Hematopoietic multipotent progenitor cell treated with erythropoietin and hydrocortisone succinate and interleukin-3 and kit ligand, for 15 days (in vitro differentiated cells): ENCODE results near the gene RHBDD1.

Experiments
- DNase-seq: peaks from one replicate; pipeline ENCODE4 v3.0.0-alpha.2; 2015; ENCODE audit warnings: low spot score

Gene RHBDD1

DNA sequence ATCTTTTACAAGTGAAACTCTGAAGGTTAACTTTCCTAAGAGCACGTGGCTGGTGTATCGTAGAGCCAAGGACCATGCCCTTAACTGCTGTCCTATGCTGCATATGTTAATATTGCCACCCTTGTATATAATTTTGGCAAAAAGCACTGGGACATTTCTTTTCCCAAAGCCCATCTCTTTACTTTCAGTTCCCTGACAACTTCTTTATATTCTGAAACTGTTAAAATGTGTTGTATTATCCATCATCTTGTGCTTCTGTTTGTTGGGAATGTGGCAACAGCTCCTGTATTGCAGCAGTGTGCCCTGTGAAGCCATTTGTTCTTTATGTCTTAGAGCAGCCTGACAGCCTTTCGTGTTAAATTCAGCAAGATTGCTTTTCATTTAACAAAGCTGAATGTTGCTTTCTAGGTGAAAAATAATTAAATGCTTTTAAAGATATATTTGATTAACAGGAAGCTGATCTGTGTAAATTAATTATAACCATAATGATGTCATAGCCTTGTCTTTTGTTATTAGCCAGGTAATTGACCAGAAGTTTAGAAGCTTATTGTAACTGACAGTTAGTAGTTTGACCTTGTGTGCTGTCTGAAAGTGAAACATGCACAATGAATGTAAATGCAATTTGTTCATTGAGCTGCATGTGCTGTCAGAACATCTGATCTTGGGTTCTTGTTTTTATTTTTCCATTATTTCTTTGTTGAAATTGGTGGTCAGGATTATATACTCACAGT lies 9.7 kb downstream of the RHBDD1 start:
- DNase-seq = no peak

DNA sequence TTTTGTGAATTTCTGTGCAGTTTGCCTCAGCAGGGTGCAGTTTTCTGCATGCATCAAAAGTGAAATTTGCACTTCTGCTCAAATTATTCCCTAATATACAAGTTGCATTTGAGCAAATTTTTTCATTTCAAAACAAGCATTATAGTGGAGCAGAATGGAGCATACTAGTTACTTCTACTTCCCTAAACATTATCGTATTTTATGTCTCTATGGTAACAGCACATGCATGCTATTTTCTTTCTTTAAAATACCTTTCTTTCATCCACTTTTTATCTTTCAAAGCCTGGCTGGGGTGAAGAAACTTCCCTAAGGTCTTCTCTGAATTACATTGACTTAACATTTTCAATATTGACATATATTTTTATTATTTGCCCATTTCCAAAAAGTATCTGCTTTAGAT lies 11.2 kb downstream of the RHBDD1 start:
- no peak for DNase-seq

DNA sequence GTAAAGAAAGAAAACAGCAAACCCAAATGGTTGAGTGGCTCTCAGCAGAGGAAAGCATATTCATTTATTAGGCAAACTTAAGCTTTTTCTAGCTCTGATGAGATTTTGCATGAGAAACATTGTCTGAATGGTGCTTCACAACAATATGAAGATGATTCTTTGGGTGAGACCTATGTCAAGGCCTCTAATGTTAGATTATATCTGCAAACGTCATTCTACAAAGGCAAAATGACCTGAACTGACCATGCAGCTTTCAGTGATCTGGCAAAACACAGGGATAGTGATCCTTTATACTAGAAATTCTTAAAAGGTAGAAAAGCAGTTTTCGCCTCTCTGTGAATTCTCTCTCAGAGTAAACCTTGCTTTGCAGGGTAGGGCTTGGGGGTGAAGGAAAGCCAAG lies 11.7 kb downstream of the RHBDD1 start:
- DNase-seq = no peak

DNA sequence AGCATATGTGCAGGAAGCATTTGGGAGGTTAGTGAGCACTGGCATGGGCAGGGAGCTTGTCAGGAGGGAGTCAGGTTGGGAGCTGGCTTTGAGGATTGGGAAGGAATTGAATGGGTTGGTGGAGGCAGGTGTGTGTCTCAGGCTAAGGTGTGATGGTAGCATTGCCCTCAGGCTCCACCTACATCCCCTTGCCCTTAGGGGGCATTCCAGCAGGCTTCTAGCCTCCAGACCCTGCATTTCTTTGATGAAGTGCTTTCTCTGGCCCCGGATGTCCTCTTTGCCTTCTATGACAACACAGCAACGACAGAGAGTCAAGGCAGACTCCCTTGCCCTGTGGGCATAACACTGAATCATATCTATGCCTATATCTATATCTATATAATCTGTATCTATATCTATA lies 13.5 kb downstream of the RHBDD1 start:
- no peak for DNase-seq

DNA sequence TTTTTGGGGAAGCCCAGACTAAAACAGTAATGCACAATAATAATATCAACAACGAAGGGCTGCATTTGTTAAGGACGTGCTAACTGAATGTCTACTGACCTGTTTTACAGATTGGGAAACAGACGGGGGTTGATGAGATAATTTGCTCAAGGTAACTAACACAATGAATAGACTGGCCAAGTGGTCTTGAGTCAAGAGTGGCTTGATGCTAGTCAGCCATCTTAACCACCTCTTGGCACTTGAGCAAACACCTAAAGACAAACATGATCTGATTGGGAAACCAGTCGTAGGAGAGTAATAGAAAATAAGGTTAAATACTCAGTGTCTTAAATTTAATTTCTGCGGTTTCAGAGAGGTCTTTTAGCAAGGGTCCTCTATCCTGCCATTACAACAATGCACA lies 14.2 kb downstream of the RHBDD1 start:
- DNase-seq = no peak

DNA sequence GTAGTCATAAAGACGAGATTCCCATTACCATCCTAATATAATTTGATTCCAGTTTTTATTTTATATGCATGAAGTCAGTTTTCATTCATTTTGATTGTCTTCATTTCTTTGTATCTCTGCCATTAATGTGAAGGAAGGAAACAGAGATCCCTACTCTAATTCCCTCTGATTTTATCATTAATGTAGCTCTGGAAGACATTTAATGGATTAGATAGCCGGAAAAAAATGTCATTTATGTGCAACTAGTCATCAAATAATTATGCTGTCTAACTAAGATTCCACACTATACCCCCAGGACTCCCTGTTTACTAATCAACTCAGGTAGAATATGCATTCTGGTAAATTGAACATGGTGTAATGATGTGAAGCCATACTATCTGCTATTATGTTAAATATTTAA lies 19.9 kb downstream of the RHBDD1 start:
- DNase-seq = no peak

DNA sequence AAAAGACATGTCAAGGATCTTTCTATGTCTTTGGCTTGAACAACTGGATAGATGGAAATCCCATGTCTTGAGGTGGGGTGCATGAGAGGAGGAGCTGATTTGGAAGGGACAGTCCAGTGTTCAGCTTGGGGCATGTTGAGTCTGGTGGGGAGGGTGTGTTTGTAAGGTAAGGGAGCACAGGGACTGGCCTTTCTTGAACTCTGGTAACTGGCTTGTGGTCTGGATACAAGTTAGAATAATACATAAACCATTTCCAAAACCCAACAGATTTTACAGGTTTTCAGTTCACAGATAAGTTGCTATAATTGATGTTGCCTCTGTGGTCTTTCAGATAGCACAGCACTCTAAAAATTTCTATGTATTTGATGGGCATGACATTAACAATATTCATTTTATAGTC lies 24.2 kb downstream of the RHBDD1 start:
- DNase-seq = no peak

DNA sequence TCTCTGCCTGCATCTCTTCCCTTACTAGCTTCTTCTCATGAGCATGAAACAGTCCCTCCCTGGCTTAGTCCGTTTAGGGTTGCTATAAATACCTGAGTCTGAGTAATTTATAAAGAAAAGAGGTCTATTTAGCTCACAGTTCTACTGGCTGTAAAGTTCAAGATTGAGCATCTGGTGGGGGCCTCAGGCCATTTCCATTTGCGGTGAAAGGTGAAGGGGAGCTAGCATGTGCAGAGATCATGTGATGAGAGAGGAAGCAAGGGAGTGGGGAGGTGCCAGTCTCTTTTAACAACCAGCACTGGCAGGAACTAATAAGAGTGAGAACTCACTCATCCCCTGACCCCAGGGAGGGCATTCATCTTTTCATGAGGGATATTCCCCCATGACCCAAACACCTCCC lies 26.8 kb downstream of the RHBDD1 start:
- DNase-seq = no peak

DNA sequence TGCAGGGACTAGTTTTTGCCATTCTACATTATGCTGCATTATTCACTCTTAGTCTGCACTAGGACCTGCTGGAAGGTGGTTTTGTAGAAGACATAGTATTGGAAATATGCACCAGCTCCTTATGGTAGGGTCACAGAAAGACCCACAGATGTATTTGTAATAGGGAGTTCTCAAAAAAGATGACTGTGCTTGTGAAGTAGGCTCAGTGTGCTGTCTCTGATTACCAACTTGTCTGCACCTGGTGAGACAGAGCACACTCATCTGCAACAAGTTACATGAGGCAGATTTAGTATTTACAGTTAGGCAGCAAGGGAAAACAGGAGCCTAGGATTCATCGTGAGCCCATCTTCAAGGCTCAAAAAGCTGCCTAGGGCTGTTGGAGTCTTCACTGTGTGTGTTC lies 29.4 kb downstream of the RHBDD1 start:
- no peak for DNase-seq

DNA sequence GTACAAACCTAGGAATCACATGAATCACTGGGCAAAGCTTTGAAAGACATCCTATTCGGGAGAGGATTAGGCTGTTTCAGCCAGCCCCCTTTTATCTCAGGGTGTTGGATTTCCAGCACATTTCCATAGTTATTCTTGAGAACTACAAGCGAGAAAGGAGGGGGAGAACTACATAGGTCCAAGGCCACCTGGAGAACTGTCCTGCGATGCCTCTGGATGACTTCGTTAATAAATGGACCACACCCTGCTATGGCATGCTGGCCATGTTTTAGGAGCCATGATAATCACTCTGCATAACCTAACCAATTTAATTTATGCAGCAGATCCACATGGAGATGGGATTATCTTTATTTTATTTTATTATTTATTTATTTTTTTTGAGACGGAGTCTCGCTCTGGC lies 29.9 kb downstream of the RHBDD1 start:
- no peak for DNase-seq

DNA sequence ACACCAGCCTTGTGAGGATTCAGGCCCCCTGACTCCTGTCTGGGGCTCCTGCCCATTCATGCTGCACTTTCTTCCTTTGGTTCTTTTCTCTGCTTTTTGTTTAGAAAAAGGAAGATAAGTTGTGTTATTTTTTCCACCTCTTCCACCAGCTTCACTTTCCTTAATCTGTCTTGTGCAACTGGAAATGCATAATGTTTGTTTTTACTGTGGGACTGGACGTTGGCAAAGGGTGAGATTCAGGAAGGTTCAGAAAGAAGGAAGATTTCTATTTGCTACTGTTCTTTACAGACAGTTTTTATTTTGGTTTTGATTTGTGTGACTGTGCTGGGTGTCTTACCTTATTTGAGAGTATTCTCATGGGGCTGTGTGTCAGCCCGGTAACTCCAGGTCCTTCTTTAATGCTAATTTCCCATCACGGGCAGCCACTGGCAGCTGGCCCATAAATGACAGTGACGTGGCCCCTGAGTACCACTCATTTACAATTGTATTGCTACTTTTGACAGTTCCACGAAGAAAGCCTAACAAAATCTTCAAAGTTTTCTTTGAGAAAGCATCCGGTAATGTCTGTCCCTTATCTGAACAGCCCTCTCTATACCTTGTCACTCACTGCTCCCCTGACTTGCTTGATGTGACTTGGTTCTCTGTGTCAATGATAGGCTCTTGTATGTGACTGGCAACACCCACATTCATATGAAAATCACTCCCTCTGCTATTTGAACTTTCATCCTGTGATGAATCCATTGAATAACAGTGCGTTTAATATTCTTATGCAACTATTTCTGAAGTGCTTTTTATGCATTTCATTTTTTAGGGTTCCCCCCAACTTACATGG lies 32.7 kb downstream of the RHBDD1 start:
- no peak for DNase-seq

DNA sequence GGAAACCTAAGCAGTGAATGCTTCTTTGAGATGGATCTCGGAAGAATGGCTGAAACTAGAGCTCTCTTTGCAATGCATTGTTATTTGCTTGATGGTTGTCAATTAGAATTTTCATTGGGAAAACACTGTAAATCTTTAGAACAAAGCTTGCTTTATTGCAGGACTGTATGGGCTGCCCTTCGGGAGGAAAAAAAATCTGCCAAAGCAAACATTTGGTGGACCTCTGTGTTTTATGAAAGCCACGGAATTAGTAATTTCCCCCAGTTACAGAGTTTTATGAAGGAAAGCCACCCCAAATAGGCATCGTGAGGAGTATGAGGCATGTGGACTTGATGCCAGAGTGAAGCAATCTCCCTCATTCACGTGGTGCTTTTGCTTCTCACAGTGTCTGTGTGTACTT lies 33.5 kb downstream of the RHBDD1 start:
- no peak for DNase-seq

DNA sequence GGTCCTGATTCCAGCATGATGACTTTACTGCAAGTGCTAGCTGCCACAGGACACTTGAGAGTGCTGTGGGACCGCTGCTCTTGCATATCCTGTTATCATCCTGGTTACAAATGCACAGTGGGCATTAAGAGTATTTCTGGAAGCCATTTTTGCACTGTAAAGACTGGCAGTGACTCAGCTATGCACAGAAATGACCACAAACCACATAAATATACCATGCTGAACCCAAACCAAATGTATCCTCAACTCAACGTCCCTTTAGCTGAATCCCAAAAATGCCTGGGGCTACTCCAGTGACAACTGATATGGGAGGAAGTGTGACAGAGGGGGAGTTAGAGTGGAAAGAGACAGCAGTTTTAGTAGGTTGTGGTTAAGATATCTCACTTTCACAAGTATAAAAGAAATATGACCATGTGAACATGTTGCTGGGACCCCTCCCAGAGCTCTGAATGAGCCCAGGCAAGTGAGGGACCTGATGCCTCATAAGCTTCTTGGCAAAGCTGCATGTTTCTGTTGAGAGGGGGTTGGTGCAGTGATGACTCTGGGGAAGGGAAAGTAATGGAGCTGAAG lies 37.3 kb downstream of the RHBDD1 start:
- no peak for DNase-seq

DNA sequence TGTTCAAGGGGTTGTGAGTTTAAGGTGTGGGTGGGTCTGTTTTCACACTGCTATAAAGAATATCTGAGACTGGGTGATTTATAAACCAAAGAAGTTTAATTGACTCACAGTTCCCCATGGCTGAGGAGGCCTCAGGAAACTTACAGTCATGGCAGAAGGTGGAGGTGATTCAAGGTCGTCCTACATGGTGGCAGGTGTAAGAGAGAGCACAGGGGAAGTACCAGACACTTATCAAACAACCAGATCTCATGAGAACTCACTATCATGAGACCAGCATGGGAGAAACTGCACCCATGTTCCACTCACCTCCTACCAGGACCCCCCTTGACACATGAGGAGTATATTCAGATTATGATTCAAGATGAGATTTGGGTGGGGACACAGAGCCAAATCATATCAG lies 38.0 kb downstream of the RHBDD1 start:
- DNase-seq = no peak

DNA sequence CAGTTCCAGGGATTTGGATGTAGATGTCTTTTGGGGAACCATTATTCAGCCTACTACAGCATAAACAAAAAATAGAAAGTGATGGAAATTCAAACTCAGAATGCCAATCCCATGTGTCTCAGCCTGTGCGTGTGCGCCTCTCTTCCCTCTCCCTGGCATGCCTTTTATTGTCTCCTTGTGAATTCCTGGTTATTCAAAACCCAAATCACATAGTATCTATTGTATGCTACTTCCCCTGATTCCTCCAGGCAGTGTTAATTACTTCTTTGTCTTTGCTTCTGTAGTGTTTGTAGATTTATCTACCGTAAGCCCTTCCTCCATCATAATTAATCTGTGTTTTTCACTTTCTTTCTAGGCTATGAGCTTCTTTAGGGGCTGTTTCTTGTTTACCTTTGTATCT lies 38.9 kb downstream of the RHBDD1 start:
- no peak for DNase-seq

DNA sequence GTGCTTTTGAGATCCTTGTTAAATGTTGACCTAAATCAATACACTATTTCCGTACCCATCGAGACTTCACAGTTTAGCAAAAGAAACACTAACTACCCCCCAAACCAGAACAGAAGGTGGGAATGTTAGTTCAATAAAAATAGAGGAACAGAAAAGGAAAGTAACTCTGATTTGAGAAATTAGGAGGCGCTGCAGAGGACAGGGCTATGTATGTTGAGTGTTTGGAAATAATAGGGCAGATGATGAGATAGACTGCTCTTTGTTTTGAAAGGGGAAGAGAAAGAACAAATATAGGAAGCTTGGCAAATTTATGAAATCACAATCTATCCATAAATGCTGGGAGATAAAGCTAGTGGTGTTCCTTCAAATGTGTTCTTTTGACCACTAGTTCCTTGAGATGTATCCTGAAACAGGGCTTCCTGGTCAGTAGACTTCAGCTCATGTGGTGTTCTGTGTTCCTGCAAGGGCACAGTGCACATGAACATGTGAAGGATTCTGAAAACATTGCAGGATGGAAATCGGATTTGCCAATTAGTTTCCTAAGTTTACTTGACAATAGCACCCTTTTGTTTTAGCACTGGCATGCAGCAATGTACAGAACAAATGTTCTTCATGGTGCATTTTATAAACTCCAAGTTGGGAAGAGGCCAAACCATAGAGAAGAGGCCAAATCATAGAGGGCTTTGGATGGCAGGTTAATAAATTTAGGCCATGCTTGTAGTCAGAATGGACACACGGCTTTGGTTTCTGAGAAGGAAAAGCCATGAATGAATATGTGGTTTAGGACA lies 39.8 kb downstream of the RHBDD1 start:
- DNase-seq = no peak

DNA sequence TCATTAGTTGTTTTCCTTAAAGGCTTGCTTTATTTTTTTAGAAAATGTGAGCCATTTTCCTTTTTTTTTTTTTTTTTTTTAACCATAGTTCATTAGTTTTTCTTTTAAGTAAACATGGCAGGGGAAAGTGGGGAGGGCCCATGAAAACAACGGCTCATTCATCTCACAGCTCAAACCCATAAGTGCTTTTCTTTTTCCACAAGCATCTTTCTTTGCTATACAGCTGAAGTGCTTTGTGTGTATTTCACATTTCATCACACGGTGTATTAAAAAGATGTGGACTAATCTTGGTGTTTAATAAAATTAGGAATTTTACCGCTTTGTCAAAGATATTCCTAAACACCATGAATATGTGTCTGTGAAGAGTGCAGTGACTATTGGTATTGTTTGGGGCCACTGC lies 41.6 kb downstream of the RHBDD1 start:
- DNase-seq = no peak

DNA sequence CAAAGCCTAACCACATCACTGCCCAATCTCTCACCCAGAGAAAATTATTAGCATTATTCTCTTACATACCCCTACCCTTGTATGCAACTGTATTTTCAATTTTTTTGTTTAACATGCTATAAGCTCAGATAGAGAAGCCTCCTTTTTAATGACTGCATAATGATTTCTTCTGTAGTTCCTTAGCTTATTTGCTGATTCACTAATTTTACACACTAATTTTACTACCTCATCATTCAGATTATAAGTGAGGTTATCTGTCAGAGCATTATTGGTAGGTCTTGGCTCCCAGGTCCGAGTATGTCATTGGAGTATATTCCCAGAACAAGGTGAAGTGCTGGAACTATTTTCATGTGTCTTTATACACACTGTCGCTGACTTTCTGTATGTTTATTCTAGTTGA lies 45.4 kb downstream of the RHBDD1 start:
- no peak for DNase-seq

DNA sequence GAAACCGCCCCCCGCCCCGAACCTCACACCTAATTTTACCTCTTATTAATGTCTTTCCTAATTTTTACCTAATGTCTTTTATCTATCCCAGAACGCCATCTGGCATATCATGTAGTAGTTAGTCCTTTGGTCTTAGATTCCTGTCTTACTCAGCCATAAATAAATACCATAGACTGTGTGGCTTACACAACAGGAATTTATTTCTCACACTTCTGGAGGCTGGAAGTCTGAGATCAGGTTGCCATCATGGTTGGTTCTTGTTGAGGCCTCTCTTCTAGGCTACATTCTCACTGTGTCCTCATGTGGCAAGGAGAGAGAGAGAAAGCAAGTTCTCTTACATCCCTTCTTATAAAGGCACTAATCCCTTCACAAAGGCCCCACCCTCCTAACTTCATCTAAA lies 46.8 kb downstream of the RHBDD1 start:
- no peak for DNase-seq

DNA sequence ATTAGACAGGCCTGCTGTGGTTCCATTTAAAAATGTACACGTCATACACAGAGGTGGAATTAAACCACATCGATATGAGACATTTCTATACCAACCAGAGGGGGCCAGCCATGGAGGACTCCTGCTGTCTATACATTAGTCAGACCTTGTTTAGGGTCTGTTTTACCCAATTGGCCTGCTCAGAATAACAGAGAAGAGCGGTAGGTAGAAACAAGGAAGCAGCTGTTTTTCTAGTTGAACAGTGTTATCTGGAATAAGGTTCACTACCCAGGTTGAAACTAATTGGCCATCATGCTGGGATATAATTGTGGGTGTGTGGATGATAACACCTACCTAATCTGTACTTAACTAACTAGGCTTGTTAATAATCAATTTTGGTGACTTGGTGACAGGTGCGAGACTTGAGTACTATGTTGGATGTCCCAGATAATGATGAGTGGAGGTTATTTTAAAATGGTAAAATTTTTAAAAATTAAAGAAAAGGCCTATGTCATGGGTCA lies 47.5 kb downstream of the RHBDD1 start:
- DNase-seq = no peak

DNA sequence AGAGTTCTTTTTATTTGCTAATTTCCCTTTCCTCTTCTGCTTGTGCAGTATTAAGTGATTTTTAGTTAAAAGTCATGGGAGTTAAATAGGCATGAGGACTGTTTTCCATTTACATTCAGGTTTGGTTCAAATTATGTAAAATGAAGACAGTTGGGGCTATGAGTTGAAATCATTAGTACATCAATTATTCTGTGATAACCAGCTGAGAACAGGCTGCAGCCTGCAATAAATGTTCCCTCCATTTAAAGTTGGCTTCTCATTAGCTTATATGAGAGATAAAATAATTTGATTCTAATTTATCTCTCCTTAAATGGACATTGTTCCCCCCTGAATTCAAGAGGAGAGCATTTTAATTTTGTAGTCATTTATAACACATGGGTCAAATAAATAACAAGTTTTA lies 48.3 kb downstream of the RHBDD1 start:
- DNase-seq = no peak

DNA sequence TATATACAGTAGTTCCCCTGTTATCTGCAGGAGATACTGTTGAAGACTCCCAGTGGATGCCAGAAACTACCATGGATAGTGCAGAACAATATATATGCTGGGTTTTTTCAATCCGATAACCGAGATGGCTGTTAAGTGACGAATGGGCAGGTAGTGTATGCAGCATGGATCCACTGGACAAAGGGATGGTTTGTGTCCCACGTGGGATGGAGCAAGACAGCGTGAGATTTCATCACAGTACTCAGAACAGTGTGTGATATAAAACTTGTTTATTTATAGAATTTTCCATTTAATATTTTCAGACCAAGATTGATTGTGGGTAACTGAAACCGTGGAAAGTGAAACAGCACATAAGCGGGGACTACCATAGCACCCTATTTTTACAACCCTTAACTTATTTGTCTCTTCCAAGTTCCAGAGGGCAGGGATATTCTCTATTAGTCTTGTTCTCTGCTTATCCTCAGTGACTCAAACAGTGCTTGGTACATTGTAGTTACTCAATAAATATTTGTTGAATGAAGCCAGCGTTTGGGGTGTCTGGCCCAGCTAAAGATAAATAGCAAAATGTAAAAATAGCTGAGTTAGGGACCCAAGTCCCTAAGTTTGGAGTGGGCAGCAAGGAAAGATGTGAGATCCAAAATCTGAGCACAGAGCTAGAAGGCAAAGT lies 50.0 kb downstream of the RHBDD1 start:
- no peak for DNase-seq
